HG02885 (cell line): ENCODE measurements around the gene F12.

Experiments
- ATAC-seq: cut with Tn5 transposase; IDR thresholded peaks from one replicate; pipeline ENCODE4 v1.9.1; 2021; ENCODE audit warnings: mild to moderate bottlenecking; ENCODE audit not compliant: unreplicated experiment, poor library complexity

The F12 gene

DNA sequence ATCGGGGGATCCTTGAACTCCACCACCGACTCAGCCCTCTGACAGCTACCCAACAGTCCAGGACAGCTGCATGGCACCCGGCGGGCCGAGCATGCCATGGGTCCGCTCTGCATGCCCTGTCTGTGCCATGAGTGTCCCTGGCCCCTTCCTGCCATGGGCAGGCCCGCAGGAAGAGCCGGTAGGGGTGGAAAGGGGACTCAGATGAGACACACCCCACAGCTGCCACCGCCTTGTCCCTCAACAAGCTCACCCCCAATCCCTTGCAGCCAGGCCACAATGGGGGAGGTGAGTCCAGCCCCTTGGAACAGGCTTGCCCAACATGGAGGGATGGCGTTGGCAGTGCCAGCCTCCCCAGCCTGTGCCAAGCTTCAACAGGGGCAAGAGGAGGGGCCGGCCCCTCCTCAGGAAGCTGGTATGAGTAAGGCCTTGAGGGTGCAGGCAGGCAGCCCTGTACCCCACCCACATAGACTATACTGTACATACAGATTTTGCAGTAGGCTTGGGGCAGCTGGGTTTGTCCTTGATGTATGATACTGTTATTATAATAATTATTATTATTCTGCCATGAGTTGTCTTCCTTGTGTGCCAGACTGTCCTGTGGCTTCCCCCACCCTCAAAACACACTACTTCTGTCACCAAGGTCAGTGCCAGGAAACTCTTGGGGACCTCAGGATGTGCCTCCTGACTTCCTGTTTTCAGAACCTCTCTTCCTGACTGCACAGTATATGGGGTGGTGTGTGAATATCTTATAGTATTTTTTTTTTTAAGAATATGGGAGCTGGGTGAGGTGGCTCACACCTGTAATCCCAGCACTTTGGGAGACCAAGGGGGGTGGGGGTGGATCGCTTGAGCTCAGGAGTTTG is 37.1 kb downstream of the F12 start:
- ATAC-seq = no peak

DNA sequence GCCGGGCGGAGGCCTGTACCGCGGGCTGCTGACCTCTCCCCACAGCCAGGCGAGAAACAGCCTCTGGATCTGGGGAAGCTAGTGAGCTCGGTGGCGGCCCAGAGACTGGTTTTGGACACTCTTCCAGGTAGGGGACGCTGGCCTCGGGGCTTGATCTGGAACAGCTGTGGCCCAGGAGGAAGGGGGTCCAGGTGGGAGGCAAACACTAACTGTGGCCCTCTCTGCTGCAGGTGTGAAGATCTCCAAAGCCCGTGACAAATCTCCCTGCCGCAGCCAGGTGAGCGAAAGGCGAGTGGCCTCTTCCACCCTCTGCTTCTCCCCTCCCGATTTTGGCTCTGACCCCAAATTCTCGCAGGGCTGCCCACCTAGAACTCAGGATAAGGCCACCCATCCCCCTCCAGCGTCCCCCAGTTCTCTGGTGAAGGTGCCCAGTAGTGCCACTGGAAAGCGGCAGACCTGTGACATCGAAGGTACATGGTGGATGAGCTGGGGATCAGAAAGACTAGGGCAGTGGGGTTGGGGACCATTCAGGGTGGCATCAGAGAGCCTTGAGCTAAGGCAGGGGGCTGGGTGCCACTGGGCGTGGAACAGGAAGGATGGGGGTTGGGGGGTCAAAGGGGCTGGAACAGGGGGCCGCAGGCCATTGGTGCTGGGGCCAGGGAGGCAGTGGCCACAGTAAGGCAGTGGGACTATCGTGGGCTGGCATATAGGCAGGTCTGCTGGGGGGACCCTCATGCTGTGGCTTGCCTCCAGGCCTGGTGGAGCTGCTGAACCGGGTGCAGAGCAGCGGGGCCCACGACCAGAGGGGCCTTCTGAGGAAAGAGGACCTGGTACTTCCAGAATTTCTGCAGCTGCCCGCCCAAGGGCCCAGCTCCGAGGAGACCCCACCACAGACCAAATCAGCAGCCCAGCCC is 38.0 kb downstream of the F12 start:
- no peak for ATAC-seq

DNA sequence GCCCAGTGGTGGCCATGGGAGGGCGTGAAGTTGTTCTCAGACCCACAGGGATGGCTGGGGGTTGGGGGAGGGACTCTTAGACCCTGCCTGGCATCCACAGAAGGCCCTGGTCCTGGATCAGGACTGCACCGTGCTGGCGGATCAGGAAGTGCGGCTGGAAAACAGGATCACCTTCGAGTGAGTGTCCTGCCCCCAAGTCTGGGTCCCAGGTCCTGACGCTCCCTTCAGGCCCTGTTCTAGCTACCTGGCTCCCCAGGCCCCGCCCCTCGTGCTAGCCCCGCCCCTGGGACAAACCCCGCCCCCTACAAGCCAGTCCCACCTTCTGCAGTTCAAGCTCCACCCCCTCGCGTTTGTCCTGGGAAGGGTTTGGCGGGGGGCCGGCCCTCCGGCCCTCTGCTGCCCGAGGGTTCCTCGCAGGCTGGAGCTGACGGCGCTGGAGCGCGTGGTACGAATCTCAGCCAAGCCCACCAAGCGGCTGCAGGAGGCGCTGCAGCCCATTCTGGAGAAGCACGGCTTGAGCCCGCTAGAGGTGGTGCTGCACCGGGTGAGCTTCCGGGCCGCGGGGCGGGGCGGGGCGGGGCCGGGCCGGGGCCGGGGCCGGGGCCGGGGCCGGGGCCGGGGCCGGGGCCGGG is 38.8 kb downstream of the F12 start:
- peak; percentile 74 for ATAC-seq

DNA sequence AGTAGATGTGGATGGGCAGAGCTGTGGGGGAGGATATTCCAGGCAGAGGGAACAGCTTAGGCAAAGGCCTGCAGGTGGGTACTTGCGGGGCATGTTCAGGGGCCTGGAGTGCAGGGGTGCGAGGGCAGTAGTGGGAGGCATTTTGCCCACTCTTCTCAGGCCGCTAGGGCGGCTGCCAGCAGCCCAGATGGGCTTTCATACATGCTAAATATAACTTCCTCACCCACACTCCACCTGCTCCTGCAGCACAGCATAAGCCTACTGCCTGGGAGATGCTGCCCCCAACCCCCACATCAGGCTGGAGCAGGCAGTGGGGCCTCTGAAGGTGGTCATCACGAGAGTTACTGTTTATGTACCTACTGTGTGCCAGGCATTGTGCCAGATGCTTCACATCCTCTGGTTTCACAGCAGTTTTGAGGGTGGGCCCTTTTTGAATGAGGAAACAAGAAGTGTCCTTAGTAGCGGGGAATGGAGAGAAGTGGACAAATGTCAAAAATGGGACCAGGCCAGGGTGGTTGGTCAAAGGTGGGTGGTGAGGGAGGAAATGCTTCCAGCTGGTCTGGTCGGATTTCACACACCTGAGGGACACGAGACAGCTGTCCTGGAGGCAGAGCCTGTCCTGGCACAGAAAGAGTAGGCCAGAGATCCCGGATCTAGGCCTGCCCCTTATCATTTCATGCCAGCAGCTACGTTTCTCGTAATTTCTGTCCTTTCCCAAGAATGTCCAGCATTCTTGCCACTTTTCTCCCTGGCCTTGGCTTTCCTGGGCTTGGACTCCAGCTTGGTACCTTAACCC is 39.5 kb downstream of the F12 start:
- ATAC-seq = no peak

DNA sequence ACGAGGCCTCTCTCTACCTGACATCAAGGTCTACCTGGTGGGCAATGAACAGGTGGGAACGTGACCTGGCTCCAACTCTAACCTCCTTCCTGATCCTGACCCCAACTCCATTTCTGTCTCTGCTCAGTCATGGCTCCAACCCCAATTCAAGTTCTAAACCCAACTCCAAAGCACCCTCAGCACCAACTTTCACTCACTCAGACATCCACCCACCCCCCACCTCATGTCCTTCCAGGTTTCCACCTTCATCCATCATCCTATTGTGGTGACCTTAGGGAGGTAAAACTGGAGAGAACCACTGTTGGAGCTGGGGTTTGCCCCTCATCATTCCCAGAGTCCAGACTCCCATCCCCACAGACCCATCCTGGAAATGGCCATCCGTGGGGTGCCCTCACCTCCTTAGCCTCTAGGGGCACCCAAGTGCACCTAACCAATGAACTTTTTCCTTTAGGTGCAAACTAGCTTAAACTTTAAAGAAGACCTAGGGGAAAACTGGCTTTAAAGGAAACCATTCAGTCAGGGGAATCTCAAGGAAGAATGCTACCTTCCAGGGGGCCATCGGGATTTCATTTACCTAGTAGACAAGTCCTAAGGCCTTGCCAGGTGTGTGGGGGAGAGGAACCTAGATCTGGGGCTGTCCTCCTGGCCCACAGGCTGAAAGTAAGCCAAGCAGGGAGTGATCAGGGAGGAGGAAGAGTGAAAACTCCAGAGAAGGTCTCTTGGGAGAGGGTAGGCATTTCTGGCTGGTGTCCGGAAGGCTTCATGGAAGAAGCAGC is 40.3 kb downstream of the F12 start:
- ATAC-seq = peak; percentile 40

DNA sequence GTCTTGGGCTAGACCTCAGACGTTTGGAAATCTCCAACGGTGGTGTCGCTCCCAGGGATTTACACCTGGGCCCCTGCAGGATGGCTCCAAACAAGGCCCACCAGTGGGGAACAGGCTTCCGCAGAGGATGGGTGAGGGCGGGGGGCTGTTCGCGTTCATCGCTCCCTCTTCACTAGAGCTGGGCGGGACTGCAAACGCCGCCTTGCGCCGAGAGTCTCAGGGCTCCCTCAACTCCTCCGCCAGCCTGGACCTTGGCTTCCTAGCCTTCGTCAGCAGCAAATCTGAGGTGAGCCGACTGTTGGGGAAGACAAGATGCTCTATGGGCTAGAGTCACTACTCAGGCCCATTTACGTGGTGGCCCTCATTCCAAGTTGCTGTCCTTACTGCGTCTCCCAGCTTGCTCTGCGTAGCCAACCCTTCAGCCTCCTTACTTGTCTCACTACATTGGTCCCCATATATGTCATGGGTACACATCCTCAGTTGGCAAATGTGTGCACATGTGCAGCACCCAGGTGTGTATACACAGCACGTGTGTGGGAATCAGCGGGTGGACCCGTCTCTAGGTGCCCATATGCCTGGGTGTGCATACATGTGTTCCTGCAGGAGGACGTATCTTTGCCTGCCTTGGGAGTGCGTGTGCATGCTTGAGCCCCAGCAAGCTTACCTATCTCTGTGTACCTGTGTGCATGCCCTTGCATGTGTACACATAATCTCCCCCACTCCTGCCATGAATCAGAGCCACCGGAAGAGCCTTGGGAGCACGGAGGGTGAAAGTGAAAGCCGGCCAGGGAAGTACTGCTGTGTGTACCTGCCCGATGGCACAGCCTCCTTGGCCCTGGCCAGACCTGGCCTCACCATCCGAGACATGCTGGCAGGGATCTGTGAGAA is 41.1 kb downstream of the F12 start:
- ATAC-seq = no peak

DNA sequence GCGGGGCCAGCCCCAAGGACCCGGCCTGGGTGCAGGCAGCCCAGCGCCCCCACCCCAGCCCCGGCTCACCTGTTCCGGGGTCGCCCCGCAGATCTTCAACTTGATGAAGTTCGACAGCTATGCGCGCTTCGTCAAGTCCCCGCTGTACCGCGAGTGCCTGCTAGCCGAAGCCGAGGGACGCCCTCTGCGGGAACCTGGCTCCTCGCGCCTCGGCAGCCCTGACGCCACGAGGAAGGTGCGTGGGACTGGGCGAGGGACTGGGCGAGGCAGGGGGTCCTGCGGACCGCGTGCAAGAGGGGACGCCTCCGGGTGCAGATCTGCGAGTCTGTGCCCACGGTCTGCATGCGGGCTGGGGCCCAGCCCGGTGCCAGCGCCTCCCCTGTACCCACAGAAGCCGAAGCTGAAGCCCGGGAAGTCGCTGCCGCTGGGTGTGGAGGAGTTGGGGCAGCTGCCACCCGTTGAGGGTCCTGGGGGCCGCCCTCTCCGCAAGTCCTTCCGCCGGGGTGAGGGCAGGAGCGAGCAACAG is 42.0 kb downstream of the F12 start:
- no peak for ATAC-seq

DNA sequence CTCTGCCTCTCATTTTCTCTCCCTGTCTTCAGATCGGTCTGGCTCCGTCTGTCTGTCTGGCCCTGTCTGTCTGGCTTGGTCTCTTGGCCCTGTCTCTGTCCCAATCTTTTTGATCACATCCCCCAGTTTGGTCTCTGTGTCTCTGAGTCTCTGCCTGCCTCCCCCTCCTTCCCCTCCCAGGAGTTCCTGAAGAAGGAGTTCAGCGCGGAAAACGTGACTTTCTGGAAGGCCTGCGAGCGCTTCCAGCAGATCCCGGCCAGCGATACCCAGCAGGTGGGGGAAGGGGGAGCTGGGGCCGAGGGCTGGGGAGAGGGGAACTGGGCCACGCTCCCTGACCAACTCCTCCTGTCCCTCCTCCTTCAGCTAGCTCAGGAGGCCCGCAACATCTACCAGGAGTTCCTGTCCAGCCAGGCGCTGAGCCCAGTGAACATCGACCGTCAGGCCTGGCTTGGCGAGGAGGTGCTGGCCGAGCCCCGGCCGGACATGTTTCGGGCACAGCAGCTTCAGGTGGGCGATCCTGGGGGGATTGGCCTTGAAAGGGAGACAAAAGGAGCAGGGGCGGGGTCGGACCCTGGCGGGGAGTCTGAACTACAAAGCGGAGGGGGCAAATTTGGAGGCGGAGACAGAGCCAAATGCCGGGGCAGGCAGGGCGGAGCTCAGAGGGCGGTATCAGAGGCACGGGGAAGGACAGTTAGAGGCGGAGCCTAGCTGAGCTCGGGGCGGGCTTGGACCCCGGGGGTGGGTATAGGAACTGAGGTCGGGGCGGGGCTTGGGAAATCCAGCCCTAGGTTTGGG is 42.6 kb downstream of the F12 start:
- no peak for ATAC-seq

DNA sequence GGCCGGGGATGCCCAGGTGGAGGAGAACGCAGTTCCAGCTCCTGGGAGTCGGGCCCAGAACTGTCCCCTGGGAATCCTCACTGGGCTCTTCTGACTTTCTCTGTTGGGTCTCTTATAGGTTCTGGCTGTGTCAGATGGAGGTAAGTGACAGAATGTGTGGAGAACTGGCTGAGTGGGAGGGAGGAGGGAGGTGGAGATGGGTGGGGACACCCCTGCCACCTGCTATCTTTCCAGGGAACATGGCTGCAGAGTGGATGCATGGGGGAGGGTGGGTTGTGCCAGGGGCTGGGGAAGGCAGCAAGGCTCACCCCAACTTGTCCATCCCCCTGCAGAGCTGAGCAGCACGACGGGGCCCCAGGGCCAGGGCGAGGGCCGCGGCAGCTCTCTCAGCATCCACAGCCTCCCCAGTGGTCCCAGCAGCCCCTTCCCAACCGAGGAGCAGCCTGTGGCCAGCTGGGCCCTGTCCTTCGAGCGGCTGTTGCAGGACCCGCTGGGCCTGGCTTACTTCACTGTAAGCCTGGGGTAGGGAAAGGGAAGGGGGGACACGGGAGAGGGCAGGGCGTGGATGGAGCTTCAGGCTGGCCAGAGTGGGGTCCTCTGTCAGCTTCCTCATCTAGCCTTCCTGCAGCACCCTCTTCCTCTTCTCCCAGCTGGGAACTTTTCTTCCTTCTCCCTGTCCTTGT is 43.4 kb downstream of the F12 start:
- ATAC-seq = no peak

DNA sequence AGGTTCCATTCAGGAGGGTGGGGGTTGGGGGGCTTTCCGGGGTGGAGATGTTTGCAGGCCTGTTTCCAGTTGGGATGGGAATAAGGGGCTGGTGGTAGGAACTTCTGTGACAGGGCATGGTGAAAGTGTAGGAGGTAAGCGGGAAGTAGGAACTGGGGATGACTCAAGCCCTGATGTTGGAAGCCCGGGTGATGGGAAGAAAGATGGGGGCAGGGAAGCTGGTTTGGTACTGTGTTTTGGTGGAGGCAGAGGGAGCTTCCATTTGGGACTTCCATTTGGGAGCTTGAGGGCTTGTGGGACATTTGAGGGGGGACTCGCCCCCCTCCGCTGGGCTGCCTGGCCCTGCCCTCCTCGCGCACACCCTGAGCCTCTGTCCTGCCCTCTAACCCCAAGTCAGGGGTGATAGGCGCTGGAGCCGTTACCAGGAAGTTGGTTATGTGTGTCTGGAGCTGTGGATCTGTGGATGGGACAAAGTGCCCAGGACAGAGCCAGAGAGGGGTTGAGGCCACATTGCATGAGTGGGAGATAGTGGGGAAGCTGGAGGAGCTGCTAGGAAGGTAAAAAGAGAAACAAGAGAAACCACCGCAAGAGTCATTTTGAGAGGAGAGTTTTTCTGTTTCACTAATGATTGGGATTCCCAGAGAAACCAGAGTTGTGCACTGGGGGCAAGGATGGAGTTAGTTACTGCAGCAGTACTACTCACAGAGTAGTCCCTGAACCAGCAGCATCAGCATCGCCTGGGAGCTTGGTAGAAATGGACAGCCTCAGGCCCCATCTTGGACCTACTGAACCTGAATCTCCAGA is 45.0 kb downstream of the F12 start:
- peak; percentile 40 for ATAC-seq

DNA sequence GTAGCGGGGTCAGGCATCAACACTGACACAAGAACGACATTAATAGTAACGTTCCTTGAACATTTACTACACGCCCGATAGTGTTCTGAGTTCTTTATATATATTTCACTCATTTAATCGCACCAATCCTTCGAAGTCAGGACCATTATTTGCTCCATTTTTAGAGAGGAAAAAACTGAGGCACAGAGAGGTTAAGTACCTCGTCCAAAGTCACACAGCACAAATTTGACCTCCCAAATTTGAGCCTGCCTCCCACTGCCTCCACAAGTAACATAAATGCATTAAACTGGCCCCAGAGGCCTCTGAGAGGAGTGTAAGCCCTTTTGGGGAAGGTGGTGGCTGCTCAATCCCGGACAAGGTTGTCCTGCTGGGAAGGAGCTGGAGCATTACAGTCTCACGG is 45.8 kb downstream of the F12 start:
- no peak for ATAC-seq

DNA sequence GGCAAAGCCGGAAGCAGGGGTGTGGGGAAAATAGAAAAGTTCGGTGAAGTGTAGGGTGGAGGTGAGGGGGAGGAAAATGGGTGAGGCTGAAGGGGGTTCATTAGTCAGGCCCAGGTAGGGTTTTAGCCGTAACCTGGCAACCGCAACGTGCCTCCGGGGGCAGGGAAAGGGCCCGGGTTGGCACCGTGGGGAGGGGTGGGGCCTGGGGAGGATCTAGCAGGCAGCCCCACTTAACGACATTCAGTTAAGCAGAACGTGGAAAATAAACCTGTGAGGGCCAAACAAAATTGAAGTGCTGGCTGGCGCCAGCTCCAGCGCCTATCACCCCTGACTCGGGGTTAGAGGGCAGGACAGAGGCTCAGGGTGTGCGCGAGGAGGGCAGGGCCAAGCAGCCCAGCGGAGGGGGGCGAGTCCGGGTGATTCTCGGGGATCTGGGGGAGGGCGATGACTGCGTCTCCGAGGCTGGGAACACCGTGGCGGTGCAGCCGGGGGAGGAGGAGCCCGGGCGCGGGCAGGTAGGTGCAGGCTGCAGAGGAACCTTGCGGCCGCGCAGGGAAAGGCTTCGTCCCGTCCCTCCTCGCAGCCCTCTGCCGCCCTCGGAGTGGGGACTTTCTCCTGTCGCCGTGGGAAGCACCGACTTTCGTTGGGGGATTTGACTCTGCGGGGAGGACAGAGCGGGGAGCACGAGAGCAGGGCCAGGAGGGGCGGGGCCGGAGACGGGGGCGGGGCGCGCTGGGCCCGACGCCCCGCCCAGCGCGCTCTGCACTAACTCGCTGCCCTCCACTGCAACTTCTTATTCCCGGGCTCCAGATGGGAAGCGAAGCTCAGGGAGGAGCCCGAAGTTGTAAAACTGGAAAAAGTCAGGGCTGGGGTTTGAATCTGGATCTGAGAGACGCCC is 46.5 kb downstream of the F12 start:
- ATAC-seq = peak; percentile 44

DNA sequence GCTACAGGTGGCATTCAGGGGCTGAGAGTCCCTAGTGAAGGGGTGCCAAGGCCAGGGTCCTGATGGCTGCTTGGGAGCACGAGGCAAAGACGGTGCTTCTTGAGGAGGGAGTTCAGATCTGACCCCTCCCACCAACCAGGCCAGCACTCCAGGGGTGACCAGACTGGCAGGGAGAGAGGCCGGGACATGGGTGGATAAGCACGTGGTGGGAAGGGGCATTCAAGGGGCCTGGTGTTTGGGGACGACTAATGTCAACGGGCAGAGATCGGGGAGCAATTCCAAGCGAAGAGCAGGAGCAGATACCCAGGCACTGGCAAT is 47.1 kb downstream of the F12 start:
- ATAC-seq = no peak

DNA sequence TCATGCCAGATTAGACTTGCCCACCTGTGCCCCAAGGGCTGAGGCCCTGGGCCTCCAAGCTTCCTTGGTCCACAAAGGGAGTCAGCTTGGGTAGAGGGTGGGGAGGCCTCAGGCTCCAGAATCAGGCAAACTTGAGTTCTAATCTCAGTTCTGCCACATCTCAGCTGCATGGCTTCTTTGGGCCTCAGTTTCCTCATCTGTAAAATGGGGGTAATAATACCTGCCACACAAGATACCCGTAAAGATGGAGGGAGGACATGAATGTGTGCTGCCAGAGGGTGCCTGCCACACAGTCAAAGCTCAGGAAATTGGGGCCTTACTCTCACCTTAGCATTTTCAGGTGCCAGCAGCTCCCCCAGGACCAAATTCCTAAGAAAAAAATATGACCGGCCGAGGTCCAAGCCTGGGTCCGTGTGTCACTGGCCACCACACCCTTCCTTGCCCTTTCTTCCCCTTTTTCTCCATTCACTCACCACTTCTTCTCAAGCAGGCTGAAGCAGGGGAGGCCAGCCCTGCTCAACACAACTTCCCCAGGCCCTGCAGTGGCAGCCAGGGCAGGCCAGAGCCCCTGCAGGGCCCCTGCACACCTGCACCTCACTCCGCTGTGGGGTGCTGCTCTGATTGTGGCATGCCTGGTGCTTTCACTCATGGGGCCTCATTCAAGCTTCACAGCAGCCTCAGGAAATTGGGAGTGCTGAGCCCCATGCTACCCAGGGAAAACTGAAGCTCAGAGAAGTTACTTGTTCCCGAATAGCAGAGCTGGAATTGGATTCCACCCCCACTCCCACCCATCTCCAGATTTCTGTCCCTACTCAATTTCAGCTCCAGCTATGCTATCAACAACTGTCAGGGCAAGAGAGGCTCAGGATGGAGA is 47.7 kb downstream of the F12 start:
- ATAC-seq = no peak
